HG03139 (cell line): ENCODE data around the gene BPHL.
"Not testable (repeated sequence)": the region's sequence is repeated elsewhere in the genome, so short reads cannot be mapped to it uniquely, and the experiment has no call there.

ENCODE experiments used
- ATAC-seq: cut with Tn5 transposase; IDR thresholded peaks from one replicate; pipeline ENCODE4 v1.9.1; 2021; ENCODE audit not compliant: unreplicated experiment

BPHL gene

GRCh38 chr6:3176562-3177355 is 58.2 kb downstream of the BPHL start:
- no peak for ATAC-seq

GRCh38 chr6:3178666-3179065 is 60.2 kb downstream of the BPHL start:
- ATAC-seq, result not testable (repeated sequence)

- not testable (repeated sequence) for ATAC-seq
These were observed 61.4 kb downstream of the BPHL start for GRCh38 chr6:3179945-3180344.

GRCh38 chr6:3181105-3181504 is 62.6 kb downstream of the BPHL start:
- no peak for ATAC-seq

GRCh38 chr6:3183066-3183465 is 64.6 kb downstream of the BPHL start:
- ATAC-seq, result no peak

- no peak for ATAC-seq
These were observed 68.5 kb downstream of the BPHL start for GRCh38 chr6:3186974-3187382.

- no peak for ATAC-seq
These were observed 69.8 kb downstream of the BPHL start for GRCh38 chr6:3188262-3188661.

- not testable (repeated sequence) for ATAC-seq
These were observed 70.7 kb downstream of the BPHL start for GRCh38 chr6:3189192-3189591.

GRCh38 chr6:3190056-3190455 is 71.5 kb downstream of the BPHL start:
- ATAC-seq, result no peak

GRCh38 chr6:3190779-3191178 is 72.3 kb downstream of the BPHL start:
- ATAC-seq, result no peak

GRCh38 chr6:3193102-3193849 is 74.8 kb downstream of the BPHL start:
- no peak for ATAC-seq

- ATAC-seq, result no peak
These were observed 76.3 kb downstream of the BPHL start for GRCh38 chr6:3194535-3195419.

- ATAC-seq, result no peak
These were observed 76.8 kb downstream of the BPHL start for GRCh38 chr6:3195420-3195694.

GRCh38 chr6:3195695-3196497 is 77.4 kb downstream of the BPHL start:
- ATAC-seq, result no peak

GRCh38 chr6:3196770-3197169 is 78.3 kb downstream of the BPHL start:
- no peak for ATAC-seq

GRCh38 chr6:3197734-3198133 is 79.2 kb downstream of the BPHL start:
- not testable (repeated sequence) for ATAC-seq

- ATAC-seq, result no peak
These were observed 80.9 kb downstream of the BPHL start for GRCh38 chr6:3199382-3199781.

- no peak for ATAC-seq
These were observed 82.2 kb downstream of the BPHL start for GRCh38 chr6:3200682-3201081.

- no peak for ATAC-seq
These were observed 82.9 kb downstream of the BPHL start for GRCh38 chr6:3201388-3201787.
